ENCODE data around the gene FH. TPM values are rescaled to one million over a fixed set of nuclear protein-coding genes. Genes with fewer than 3 reads are reported as not detected.
A peak's percentile ranks its signal among the peaks of the same experiment; 100 is the strongest.

Gene FH
- total and polyA plus RNA-seq, 2 of the 13 experiments (the other 11 are each of a cell fraction or from before 2014, with no cell fraction given) = 39.2 to 152 TPM

DNA sequence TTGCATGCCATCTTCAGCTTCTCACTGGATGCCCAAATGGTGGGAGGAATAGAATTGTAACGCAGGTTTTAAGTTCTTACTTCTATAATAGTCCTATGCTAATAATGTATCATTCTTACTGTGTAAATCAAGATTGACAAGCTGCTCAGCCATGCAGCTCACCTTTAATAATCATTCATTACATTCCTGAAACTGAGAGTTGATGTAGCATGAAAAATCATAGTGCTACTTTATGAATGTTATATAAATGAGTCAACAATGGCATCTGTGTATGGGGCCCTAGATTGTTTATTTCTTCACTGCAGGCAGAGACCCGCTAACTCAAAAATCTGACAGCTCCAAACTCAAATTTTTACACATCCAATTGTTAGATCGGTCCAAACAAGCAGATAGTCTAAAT, 34.4 kb downstream of the FH start (continued):
- TF ChIP-seq, protein P1, sequence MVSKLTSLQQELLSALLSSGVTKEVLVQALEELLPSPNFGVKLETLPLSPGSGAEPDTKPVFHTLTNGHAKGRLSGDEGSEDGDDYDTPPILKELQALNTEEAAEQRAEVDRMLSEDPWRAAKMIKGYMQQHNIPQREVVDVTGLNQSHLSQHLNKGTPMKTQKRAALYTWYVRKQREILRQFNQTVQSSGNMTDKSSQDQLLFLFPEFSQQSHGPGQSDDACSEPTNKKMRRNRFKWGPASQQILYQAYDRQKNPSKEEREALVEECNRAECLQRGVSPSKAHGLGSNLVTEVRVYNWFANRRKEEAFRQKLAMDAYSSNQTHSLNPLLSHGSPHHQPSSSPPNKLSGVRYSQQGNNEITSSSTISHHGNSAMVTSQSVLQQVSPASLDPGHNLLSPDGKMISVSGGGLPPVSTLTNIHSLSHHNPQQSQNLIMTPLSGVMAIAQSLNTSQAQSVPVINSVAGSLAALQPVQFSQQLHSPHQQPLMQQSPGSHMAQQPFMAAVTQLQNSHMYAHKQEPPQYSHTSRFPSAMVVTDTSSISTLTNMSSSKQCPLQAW (CRISPR knock-in tag; IDR thresholded peaks at IDR 0.05) = no peak

DNA sequence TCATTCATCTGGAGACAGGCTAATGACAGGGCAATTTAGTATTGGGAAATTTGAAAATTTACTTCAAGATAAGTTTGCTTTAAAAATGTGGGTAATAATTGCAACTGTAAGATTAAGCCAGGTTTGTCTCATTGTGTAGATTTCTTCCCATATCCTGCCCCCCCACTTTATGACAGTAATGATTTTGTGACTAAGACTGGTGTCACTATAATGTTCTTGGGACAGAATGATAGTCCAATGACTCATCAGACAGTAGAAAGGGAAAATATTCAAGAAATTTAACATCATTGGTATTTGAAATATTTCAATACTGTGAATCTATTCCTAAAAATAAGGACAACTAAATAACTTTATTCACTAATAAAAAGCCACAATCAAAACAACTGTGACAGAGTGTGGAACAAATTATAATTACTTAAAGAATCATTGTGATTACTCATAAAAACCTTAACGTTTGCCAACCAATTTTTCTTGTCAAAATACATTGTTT, 36.7 kb downstream of the FH start:
- peak; percentile 5; the same call in 1 of the 2 replicates for TF ChIP-seq CREB1 (IDR thresholded peaks at IDR 0.05)
- no peak for TF ChIP-seq CREB1 (CRISPR knock-in tag; IDR thresholded peaks at IDR 0.05)
- TF ChIP-seq, protein P1 (CRISPR knock-in tag; IDR thresholded peaks at IDR 0.05) = no peak
- no peak overlapping the region for H3K27ac ChIP-seq (ENCODE audit: extremely low read length, insufficient read depth, low read length)
- H3K79me2 ChIP-seq (ENCODE audit: insufficient read depth, low read length) = no peaks in the 10 kb centered on the region
- no peaks in the 10 kb centered on the region for H3K27me3 ChIP-seq (ENCODE audit: control insufficient read depth in 1 of 2, insufficient read depth in 2 of 2, low read length in 2 of 2)
- H3K36me3 ChIP-seq (replicated peaks in 1 of 2; ENCODE audit: control insufficient read depth in 1 of 2, insufficient read depth in 2 of 2, low read length in 2 of 2) = no peaks in the 10 kb centered on the region
- no peak overlapping the region for H3K4me3 ChIP-seq (replicated peaks in 1 of 3; ENCODE audit: insufficient read depth in 1 of 3, low read depth in 2 of 3, low read length in 3 of 3)
- no peaks in the 10 kb centered on the region for H3K4me1 ChIP-seq (ENCODE audit: insufficient read depth, low read length)
- no peak for ATAC-seq
- ChIA-PET POLR2A (no interaction called here), CTCF (ENCODE audit: low intra/inter-chr PET ratio, low total read pairs) (no interaction called here)
- no peak overlapping the region for H3K9ac ChIP-seq (ENCODE audit: insufficient read depth, low read depth, low read length)
- no peak overlapping the region for H3K4me2 ChIP-seq (ENCODE audit: low read depth, low read length)
- 0% methylated on average over 1 of the region's 1 CpG for WGBS (ENCODE audit: low lambda C conversion rate)
- no peak for DNase-seq (ENCODE audit: low spot score)
- no peaks in the 10 kb centered on the region for H4K20me1 ChIP-seq (ENCODE audit: insufficient read depth, low read length)
- no TSS peak for BruUV-seq (replicated peaks)
- H3K9me3 ChIP-seq (ENCODE audit: low read length) = no peaks in the 10 kb centered on the region
- intact Hi-C loops (cut with micrococcal nuclease; ENCODE audit: unreplicated experiment) = no loop called here
- FAIRE-seq = no peak
- no peak overlapping the region for H2AFZ ChIP-seq (ENCODE audit: low read length)
- in situ Hi-C loops (cut with HindIII; ENCODE audit: extremely low pct_ligation_motif_present, low pct_unique_long_range_greater_than_20kb) = loop anchor here (10.0 to 25.0 kb wide), 2 partner anchors 596 to 748 kb away; no protein-coding TSS in a partner anchor
